PC-9 (cell line): ENCODE measurements around the gene ZWILCH.

Source experiments
- CTCF ChIP-seq: fragments of 200-600 bp; sonication (generic); conservative IDR thresholded peaks from 2 replicates; pipeline ENCODE4 v1.6.1; 2017; ENCODE audit warnings: mixed run types, antibody characterized with exemption, mild to moderate bottlenecking, moderate library complexity
- EZH2 ChIP-seq: fragments of 200-600 bp; sonication (generic); IDR thresholded peaks from 2 replicates; pipeline ENCODE4 v1.8.0; 2017; ENCODE audit warnings: antibody characterized with exemption, low read depth

DNA sequence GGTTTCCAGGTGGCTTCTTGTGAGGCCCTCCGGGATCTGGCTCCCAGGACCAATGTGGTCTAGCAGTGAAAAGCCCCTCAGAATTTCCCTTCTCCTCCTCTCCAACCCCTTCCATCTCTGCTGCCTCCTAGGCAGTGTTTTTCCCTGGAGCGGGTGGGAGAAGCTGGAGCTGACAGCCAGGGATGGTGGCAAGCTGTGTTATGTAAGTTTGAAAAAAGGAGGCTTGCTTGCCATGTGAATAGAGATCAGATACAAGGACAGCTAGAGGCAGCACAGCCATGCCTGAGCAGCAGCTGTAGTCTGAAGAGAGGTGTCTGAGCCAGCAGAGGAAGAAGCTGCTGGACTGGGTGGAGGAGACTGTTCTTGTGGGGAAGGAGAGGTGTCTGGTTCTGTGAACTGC is 28.1 kb upstream of the ZWILCH start:
- TF ChIP-seq CTCF (no peak), EZH2 (no peak)
